RWPE2 (cell line): ENCODE results near the gene SLIT3.
A peak's percentile ranks its signal among the peaks of the same experiment; 100 is the strongest.

Source experiments
- ATAC-seq: fragments of 200-7000 bp; cut with Tn5 transposase; 3 replicates; pipeline ENCODE4 v1.9.1; 2021; ENCODE audit warnings: low read depth
- DNase-seq: peaks from one replicate; pipeline ENCODE4 v3.0.0-alpha.2; 2020; ENCODE audit warnings: low spot score
- H3K27ac ChIP-seq: fragments of 450-650 bp; 2 replicates; pipeline ENCODE4 v1.5.1; 2017; ENCODE audit warnings: mild to moderate bottlenecking; ENCODE audit not compliant: poor library complexity, severe bottlenecking
- H3K27me3 ChIP-seq: fragments of 250-450 bp; sonication (Bioruptor Pico); 2 replicates; pipeline ENCODE4 v1.5.1; 2021; ENCODE audit warnings: mild to moderate bottlenecking, moderate library complexity; ENCODE audit not compliant: insufficient read depth, poor library complexity, severe bottlenecking
- H3K36me3 ChIP-seq: fragments of 250-450 bp; sonication (Bioruptor Pico); 2 replicates; pipeline ENCODE4 v1.5.1; 2020; ENCODE audit warnings: low read depth, mild to moderate bottlenecking, moderate library complexity
- H3K4me1 ChIP-seq: fragments of 250-450 bp; sonication (Bioruptor Pico); 2 replicates; pipeline ENCODE4 v1.5.1; 2021; ENCODE audit warnings: mild to moderate bottlenecking, moderate library complexity; ENCODE audit not compliant: insufficient read depth, poor library complexity, severe bottlenecking
- H3K4me3 ChIP-seq: fragments of 250-450 bp; sonication (Bioruptor Pico); 2 replicates; pipeline ENCODE4 v1.5.1; 2021; ENCODE audit warnings: mild to moderate bottlenecking, moderate library complexity; ENCODE audit not compliant: severe bottlenecking
- H3K9me3 ChIP-seq: fragments of 250-450 bp; sonication (Bioruptor Pico); 2 replicates; pipeline ENCODE4 v1.5.1; 2021; ENCODE audit warnings: mild to moderate bottlenecking, moderate library complexity; ENCODE audit not compliant: severe bottlenecking
- TF ChIP-seq, protein P1 (sequence below): fragments of 450-650 bp; IDR thresholded peaks from one replicate; pipeline ENCODE4 v1.5.1; 2017; ENCODE audit warnings: mild to moderate bottlenecking, moderate library complexity; ENCODE audit not compliant: poor library complexity, severe bottlenecking

The SLIT3 gene

DNA sequence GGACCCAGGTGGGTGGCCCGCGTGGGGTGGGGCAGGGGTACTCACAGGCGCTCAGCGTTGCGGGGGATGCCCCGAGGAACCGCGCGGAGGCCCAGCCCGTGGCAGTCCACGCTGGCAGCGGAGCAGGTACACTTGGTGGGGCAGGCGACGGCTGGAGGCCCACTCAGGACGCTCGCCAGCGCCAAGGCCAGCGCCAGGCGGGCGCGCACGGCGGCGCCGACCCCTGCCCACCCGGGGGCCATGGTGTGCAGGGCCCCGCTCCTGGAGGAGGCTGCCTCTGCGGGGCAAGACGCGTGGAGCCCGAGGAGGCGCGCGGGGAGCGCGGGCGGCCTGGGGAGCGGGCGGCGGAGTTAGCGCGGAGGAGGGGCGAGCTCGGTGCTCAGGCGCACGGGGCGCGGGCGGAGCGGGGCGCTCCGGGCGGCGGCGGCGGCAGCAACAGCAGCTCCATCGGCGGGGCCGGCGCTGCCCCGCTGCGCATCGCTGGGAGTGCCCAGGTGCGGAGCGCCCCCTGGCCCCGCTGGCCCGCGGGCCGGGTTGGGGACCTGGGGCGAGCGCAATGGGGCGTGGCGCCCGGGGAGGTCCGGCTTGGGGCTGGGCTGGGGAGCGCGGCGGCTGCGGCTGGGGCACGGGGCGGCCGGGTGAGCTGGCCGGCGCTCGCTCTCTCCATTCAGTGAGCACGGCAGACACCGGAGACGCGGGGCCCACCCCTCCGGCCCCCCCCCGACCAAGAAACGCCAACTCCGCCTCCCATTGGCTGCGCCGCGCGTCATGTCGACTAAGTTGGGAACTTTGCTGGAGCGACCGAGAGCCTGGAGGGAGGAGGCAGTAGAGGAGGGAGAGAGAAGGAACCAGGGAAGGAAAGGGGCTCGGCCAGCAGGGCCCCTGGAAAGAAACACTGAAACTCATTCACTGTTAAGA lies at the start of gene SLIT3:
SLIT3 (minus strand) TSS at position 672 of the 918 bp plus-strand sequence; CDS start at position 242, 430 bp downstream.
- peaks cover 7% of the 10 kb centered on the region for H3K4me1 ChIP-seq
- H3K9me3 ChIP-seq: no peaks in the 10 kb centered on the region
- H3K27me3 ChIP-seq: no peaks in the 10 kb centered on the region
- DNase-seq: peak; percentile 93
- H3K4me3 ChIP-seq: peak within 1 kb of the TSS; percentile 65
- H3K36me3 ChIP-seq: no peaks in the 10 kb centered on the region
- H3K27ac ChIP-seq: no peak within 1 kb of the TSS
- TF ChIP-seq, protein P1, sequence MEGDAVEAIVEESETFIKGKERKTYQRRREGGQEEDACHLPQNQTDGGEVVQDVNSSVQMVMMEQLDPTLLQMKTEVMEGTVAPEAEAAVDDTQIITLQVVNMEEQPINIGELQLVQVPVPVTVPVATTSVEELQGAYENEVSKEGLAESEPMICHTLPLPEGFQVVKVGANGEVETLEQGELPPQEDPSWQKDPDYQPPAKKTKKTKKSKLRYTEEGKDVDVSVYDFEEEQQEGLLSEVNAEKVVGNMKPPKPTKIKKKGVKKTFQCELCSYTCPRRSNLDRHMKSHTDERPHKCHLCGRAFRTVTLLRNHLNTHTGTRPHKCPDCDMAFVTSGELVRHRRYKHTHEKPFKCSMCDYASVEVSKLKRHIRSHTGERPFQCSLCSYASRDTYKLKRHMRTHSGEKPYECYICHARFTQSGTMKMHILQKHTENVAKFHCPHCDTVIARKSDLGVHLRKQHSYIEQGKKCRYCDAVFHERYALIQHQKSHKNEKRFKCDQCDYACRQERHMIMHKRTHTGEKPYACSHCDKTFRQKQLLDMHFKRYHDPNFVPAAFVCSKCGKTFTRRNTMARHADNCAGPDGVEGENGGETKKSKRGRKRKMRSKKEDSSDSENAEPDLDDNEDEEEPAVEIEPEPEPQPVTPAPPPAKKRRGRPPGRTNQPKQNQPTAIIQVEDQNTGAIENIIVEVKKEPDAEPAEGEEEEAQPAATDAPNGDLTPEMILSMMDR: peak; percentile 69
- ATAC-seq: peak; percentile 89

DNA sequence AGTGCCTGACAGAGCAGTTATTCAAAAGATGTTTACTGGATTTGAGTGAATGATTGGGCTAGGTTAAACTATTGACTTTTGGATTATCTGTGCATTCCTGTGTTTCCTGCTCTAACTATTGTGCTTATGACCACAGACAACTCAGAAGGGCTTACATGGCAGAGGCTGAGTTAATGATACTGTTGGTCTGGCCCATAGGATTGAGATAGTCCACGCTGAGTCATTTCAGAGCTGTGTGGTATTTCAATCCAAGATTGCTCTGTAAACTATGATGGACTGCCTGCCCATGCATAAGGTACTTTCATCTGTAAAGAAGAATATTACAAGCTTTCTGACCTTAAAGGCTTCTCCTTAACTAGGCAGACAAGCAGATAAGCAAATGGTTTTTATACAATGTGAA lies 49.1 kb upstream of the SLIT3 start:
- no peaks in the 10 kb centered on the region for H3K36me3 ChIP-seq
- ATAC-seq (peak; percentile 63), DNase-seq (no peak)
- H3K4me3 ChIP-seq: no peak overlapping the region
- H3K27me3 ChIP-seq: no peaks in the 10 kb centered on the region
- H3K9me3 ChIP-seq: no peaks in the 10 kb centered on the region
- peaks cover 46% of the 10 kb centered on the region for H3K4me1 ChIP-seq
- H3K27ac ChIP-seq: peak overlapping the region; percentile 99
- TF ChIP-seq, protein P1: no peak

GRCh38 chr5:169347786-169348185 lies 46.8 kb upstream of the SLIT3 start:
- no peak for ATAC-seq
- H3K27ac ChIP-seq: no peak overlapping the region
- no peaks in the 10 kb centered on the region for H3K36me3 ChIP-seq
- no peak for DNase-seq
- TF ChIP-seq, protein P1: no peak
- H3K9me3 ChIP-seq: no peaks in the 10 kb centered on the region
- no peaks in the 10 kb centered on the region for H3K27me3 ChIP-seq
- H3K4me3 ChIP-seq: no peak overlapping the region
- peaks cover 30% of the 10 kb centered on the region for H3K4me1 ChIP-seq

DNA sequence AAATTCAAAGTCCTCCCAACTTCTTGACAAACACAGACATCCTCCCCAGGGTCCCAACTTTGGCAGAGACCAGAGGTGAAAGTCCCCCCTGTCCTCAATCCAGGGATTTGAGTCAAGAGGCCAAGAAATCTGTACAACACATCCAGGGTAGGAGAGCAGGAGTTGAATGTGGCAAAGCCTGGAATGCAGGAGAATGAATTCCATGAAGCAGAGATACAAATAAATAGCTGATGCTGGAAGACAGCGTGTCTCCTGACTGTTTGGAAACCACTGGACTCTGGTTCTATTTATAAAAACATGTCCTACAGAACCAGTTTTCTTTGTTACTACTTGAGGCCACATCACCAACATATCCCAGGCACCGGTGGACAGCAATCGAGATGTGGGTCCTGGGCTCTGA lies 43.7 kb upstream of the SLIT3 start:
- ATAC-seq (no peak), DNase-seq (no peak)
- no peaks in the 10 kb centered on the region for H3K36me3 ChIP-seq
- H3K4me1 ChIP-seq: peaks cover 7% of the 10 kb centered on the region
- no peaks in the 10 kb centered on the region for H3K27me3 ChIP-seq
- TF ChIP-seq, protein P1: no peak
- H3K4me3 ChIP-seq: no peak overlapping the region
- no peak overlapping the region for H3K27ac ChIP-seq
- H3K9me3 ChIP-seq: no peaks in the 10 kb centered on the region

DNA sequence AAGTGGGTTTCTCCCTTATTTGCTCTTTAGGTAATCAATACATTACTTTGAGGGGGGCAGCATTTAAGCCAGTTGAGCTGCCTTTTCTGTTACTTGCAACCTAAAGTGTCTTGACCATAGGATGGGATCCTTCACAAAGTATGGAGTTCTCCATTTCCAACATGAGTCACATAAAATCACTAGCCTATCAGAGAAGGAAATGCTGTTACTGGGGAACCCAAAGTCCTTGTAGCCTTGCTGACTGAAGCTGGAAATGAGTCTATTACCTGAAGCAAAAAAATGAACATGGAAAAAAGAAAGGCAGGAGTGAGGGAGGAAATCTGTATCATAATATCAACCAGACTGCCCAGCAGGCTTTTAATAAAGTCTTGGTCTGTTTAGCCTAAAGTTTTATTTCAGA lies 42.8 kb upstream of the SLIT3 start:
- Histone ChIP-seq H3K27me3 (no peaks in the 10 kb centered on the region), H3K36me3 (no peaks in the 10 kb centered on the region), H3K27ac (no peak overlapping the region), H3K4me1 (no peaks in the 10 kb centered on the region), H3K4me3 (no peak overlapping the region), H3K9me3 (no peaks in the 10 kb centered on the region)
- DNase-seq: no peak
- 0 out of 3 replicates have a peak, but pooled peaks have one; percentile 30 for ATAC-seq
- TF ChIP-seq, protein P1: no peak
